ENCODE results near the gene RFFL.

Gene RFFL

DNA sequence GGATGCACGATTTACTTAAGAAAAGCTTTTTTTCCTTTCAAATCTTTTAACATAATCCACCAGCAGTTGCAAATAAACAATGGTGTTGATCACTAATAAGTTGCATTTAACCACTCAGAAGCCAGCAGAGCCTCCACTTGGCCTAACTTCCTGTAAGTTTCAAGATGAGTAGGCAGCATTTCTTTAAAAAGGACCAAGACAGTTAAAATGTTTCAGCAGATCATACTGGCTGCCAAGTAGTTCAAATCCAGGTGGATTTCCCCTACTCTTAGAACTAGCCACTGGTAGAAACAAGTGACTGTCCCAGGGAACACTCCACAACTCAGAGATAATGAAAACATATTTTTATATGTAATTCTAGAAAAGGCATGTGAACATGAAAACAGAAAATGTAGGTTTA, 17.0 kb upstream of the RFFL start:
- DNase-seq (ENCODE audit: low read depth in 2 of 2): no peak

DNA sequence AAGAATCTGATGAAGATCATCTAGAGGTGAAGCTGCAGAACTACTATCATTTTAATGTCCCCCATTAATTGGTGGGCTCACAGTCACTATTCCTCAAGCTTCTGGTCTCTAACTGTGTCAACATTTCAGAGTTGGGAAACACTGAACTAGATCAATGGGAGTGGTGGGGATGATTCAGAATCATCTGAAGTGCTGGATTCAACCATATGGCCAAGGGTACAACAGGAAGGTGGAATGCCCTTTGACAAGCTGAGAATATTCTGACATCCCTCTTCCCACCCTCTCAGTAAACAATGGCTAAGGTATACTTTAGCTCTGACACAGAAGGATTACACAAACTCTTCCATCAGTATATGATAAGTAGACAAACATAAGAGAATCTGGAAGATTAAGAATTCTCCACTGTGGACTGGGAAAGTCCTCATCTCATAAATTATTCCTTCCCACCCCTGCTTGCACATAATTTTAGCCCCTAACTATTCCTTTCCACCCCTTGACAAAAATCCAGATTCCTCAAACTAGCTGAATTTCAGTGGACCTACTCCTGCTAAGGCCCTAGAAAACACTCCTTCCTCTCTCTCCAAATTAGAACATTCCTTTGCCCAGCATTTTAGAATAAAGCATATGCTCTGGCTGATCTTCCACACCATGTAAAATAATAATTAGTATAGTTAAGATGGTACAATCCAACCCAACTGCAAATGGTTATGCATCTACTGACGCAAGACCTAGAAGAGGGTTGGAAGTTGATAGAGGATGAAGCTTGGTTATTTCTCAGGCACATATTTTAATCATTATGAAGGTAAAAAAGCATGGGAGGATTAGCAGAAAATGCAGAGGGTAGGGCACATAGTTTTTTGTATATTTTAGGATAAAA, 16.3 kb upstream of the RFFL start:
- DNase-seq (ENCODE audit: low read depth in 2 of 2): no peak

DNA sequence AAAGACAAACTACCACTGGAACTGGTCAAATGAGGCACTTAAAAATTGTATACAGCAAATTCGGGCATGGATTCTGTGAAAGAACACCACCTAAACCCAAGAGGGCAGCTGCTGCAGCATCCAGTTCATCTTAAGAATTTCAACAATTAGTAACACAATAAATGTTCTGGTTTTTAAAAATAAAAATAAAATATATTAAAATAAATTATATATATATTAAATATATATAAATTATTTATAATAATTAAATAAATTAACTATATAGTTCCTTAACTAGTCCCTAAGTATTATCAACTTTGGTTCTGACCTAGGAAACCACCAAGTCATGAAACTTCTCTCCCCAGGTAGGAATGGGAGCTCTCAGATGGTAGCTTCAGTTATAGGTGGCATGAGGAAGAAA, 13.4 kb upstream of the RFFL start:
- DNase-seq (ENCODE audit: low read depth in 2 of 2): no peak

DNA sequence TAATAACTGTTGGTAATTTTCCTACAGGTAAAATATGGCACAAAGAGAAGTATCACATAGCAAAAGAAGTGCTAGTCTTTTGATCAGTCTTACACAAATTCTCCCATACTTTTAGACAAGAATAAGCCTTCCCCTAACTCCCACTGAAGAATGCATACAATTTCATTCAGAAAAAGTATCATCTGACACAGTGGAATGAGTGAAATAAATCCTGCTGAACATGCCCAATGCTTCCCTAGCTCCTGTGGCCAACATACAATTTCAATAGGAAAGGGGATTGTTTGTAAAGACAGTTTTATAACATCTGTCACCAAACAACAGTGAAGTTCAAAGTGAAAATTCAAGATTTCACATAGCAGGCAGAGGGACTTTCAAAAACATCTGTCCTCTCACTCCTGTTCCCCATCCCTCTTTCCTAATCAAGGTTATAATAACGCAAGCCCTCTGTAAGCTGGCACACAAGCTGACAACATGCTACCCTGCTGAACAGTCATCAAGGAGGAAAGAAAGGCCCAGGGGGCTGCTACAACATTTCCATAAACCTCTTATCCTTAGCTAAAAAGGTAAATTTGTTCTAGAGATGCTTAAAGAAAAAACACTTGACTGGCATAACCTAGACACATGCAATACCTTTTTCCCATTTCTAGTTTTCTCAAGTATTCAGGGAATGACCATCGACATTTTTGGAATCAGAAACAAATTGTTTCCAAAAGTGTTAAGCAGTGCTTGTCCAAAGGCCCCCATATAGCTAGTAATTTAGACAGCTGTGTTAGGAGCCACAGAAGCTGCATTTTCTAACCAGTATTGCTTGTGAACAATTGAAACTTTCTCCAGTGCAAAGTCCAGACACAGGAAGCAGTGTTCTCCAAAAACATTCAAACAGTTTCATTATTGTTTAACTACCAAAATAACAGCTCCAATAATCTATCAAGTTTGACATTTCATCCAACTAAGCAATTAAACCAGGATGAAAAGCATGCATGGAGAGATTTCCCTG, 11.5 kb upstream of the RFFL start:
- DNase-seq (ENCODE audit: low read depth in 2 of 2): no peak

DNA sequence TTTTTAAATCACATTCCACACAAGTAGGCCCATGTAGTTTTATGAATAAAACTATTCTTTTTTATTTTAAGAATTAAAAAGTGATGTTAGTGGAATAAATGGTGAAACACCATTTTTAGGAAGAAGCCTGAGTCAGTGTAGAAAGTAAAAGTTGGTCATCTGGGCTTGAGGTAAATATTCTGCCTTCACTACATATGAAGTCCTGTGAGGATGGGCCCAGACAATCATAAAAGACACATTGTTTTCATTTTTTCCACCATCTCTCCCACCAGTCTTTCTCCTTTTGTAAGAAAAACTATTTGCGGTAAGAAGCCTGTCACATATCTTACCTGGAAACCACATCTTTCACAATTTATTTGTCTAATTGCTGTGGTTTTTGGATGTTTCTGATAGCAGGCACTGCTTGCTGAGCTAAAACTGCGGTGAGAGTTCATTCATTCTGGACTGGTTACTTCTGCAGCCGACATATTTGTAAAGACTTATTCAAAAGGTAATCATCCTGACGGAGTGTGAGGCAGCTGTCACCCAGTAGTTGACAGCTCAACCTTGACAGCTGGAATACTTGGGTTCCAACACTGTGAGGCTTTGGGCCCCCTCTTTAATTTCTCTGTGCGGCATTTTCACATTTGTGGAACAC, 10.6 kb upstream of the RFFL start:
- DNase-seq (ENCODE audit: low read depth in 2 of 2): no peak

DNA sequence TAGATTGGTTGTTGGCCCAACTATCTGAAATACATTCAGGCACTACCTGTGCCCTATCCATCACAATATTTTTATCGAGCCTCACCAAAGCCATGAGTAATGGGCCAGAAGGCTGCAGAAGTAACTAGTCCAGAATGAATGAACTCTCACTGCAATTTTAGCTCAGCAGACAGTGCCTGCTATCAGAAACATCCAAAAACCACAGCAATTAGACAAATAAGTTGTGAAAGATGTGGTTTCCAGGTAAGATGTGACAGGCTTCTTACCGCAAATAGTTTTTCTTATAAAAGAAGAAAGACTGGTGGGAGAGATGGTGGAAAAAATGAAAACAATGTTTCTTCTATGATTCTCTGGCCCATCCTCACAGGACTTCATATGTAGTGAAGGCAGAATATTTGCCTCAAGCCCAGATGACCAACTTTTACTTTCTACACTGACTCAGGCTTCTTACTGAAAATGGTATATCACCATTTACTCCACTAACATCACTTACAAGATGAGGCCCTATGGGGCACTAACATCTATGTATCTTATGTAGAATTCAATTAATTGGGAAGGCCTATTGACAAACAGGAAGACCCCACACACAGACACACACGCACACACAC, 9.8 kb upstream of the RFFL start:
- DNase-seq (ENCODE audit: low read depth in 2 of 2): no peak

DNA sequence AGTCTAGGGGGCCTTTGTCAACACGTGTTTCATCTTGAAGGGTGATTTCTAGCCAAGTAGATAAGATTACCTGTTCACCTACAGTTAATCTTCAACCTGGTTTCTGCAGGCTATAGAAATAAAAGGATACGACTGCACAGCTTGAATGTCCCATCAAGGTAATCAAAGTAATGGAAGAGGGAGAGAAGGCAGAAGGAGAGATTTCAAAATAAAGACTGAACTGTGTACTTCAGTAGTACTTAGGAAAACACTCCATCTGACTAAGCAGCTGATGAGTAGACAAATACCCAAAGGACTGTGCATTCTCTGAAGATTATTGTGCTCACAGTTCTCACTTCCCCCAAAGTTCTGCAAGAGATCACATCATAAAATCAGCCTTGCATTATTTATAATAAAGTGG, 5.8 kb upstream of the RFFL start:
- DNase-seq (ENCODE audit: low read depth in 2 of 2): no peak

DNA sequence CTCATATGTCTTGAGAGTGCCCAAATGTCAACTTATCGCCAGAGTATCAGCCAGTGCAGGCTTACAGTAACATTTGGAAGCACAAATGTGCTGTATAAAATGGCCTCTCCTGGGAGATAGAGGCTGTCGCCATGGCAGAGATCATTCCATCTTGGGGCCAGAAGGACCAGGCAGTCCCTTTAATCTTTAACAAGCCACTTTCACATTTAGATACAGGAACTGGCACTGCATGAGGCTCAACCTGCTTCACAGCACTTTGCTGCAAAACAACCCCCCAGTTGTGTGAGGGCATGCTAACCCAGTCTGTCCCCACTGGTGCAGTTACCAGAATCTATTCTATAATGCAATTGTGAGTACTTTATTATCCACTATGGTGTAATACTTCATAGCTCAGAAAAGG, 4.7 kb upstream of the RFFL start:
- DNase-seq (ENCODE audit: low read depth in 2 of 2): no peak

DNA sequence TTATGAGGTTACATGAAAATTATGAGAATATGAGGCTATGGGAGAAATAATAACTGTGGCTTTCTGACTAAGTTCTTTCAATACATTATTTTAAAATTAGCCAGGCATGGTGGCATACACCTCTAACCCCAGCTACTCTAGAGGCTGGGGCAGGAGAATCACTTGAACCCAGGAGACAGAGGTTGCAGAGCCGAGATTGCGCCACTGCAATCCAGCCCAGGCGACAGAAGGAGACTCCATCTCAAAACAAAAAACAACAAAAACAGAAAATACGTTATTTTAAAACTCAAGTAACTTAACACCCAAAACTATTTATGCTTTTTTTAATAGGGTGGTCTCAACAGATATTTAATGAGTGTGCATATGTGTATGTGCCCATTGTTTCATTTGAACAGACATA, 2.4 kb upstream of the RFFL start:
- no peak for DNase-seq (ENCODE audit: low read depth in 2 of 2)

DNA sequence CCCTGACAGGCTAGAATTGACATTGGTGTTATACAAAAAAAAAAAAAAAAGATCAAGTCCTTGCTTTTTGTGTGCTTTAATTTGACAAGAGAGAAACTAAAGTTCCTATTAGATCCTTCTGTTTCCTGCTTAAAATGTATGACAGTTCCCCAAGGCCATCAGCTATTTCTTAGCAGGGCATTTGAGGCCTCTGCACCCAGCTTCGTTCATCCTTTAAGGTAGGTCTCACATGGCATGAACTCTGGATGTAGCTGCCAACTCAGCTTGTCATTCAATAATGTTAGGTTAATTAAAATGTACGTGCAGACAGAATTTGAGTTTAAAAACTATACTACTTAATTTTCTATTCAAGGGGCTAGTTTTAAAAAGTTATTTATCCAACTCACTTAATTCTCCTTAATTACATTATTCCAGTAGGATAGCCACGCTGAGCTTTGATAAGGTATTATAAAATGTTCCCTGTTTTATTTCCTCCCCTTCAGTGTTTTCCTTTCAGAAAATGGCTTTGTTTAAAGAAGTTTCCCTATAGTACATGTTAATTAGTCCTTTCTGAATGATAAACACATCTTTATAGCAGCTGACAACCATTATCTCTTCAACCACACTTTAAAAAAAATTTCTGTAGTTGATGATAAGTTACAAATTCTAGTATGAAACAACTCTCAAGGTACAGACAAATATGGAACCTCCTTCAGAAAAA, 1.2 kb upstream of the RFFL start:
- DNase-seq (ENCODE audit: low read depth in 2 of 2): no peak

DNA sequence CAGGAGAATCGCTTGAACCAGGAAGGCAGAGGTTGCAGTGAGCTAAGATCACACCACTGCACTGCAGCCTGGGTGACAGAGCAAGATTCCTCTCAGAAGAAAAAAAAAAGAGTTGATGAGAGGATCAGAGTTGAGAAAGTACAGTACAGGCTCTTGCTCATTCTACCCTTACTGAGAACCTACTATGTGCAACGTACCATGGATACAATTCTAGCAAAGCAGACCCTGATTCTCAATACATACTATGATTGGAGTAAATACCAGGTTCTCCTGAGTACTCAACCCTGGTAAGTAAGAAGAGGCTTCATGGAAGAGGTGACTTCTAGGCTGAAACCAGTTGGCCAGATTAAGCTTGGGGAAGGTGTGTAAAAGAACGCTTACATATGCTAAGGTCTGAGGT, 1.2 kb downstream of the RFFL start:
- DNase-seq (ENCODE audit: low read depth in 2 of 2): no peak

DNA sequence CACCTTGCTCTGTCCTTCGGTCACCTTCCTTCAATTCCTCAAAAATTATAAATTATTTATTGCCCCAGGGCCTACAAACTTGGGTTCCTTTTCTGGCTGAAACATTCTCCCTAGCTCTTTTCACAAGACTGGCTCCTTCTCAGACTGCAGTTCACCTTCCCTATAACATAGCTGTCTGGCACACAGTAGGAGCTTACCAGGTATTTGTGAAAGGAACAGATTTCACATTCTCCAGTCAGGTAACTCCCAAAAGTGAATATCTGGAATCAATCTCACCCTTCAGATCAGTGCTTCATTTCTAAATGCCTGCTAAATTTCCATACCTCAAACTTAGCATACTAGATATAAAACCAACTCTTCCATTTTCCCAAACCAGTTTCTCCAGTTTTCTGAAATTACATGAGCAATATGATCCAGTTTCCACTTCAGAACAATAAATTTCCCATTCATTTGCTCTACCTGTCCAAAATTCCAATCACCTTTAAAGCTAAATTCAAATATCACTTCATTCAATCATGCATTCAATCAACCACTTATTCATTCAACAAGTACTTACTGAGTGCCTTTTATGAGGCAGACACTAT, 6.1 kb downstream of the RFFL start:
- DNase-seq (ENCODE audit: low read depth in 2 of 2): no peak

DNA sequence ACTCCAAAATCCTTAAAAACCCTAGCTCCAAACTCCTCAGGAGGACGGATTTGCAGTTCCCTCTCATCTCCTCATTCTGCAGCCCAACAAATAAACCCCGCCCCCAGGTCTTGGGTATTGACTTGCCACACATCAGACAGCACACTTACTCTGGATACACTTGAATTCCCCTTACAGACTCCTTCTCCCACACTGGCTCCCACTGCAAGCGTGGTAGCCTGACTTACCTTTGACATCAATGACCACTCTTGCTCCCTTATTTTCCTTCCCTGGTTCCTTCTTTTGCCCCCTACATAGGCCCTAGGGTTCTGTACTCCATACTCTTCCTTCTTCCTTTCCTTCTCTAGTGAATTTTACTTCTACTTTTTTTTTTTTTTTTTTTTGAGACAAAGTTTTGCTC, 7.5 kb downstream of the RFFL start:
- DNase-seq (ENCODE audit: low read depth in 2 of 2): no peak

DNA sequence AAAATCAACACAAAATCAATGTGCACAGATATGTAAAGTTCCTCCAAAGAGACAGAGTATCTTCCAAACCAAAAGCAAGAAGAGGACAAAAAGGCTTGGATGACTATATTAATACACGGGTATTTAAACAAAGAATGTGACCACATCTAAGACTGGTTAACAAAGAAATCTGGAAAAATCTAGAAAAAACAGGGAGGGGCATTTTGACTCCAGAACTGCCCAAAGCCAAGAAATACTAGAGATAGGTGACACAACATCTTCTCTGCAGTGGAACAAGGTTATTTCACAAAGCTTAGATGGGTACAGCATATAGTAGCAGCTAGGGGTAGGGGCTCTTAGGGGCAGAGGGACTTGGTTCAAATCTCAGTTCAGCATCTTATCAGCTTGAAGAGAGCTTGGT, 10.3 kb downstream of the RFFL start:
- no peak for DNase-seq (ENCODE audit: low read depth in 2 of 2)

DNA sequence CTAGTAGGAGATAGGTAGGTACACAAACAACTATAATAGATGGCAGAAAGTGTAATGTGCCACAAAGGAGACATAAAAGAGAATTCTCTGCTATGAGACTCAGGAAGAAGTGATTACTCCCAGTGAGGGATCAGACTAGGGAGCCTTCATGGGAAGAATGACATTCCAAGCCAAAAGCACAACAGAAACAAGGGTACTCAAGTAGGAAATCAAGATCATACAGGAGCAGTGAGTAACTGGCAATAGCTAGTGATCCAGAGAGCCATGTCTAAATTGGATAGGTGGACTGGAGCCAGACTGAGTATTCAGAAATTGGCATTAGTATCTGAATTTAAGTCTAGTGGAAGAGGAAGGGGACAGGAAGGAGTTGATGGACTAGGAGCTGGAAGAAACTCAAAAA, 10.7 kb downstream of the RFFL start:
- no peak for DNase-seq (ENCODE audit: low read depth in 2 of 2)

DNA sequence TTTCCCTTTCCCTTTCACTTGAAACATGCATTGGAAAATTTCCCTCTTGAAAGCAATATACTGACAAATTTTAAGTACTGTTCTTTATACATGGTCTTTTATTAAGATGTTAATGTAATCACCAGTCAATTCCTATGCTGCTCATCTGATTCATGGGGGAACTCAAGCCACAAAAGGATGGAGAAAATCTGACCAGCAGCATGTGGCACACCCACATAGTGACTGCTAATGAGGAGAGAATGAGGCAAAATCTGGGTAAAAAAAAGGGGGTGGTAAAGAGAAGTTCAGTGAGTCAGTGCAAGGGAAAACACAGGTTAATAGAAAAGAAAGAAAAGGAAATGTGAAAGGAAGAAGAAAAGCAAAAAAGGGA, 11.3 kb downstream of the RFFL start:
- DNase-seq (ENCODE audit: low read depth in 2 of 2): no peak

DNA sequence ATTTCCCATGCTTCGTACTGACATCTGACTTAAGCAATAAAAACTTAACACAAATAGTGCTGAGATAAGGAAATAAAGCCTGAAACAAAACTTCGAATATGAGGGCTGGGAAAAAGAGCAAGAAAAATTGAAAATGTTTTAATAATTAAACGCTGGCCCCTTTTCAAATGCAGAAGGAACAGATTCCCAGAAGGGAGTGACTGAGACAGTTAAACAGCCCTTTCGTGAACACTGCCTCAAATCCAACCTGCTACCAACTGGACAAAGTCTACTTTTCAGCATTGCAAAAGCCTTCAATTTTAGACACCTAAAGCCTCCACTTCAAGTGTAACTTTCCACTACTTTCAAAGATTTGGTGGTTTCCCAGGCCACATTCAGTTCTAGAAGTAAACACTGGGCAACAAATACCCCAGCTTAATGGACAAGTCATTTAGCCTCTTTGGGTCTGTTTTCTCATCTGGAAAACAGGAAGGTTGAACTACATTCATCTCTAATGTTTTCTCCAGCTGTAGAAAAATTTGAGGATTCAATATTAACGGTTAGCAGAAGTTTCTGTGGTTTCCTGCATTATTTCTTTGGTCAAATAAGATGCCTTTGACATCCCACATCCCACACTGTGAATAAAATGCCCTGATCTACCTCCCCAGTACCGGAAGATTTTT, 11.8 kb downstream of the RFFL start:
- no peak for DNase-seq (ENCODE audit: low read depth in 2 of 2)

DNA sequence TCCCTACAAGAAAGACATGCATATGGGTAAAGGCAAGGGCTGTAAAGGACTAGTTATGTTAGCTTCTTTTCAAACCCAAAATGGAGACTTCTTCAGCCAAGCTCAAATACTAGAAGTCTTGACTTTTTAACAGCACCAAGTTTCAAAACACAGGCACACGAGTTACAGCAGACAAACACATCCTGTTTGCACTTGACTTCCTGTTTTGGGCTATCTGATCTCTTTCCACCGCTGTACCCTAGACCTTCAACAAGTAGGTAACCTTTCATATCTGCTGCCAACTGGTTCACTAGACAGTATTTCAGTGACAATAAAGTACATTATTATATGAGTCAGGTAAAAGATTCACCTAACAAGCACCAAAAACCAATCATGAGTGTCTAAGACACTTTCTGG, 12.3 kb downstream of the RFFL start:
- no peak for DNase-seq (ENCODE audit: low read depth in 2 of 2)

DNA sequence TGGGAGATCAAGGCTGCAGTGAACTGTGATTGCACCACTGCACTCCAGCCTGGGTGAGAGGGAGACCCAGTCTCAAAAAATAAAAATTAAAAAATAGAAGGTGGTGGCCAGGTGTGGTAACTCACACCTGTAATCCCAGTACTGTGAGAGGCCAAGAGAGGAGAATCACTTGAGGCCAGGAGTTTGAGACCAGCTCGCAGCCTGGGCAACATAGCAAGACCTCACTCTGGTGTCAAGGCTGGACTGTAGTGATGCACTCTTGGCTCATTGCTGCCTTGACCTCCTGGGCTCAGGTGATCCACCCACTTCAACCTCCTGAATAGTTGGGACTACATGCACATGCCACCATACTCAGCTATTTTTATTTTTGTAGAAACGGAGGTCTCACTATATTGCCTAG, 13.3 kb downstream of the RFFL start:
- DNase-seq (ENCODE audit: low read depth in 2 of 2): no peak

DNA sequence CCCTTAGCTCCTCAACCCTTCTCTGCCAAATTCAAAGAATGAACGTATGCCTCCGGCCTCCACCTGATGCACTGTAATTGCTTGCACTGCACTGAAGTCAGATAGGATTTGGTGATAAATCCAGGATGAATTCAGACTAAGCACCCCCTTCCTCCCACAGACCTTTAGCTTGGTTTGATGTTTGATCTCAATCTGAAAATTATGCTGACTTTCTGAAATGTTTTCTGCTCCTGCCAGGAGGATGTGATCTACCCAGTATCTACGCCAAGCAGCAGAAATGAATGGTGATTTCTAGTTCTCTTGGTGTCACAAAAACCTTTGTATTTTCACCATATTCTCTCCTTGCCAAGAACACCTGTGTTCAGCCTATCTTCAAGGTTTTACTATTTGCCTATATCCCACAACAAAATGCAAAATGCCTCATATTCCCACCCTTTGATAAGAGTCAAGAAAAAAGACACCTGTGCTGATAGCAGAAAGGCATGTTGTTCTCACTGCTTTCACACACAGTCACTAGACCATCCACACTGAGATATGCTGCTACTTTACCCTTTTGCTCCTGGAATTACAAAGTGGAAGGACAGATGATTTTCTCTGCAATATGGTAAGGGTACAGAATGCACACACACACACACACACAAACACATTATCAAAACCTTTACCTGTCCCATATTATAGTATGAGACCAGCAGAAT, 14.7 kb downstream of the RFFL start:
- no peak for DNase-seq (ENCODE audit: low read depth in 2 of 2)

All from activated CD8-positive, alpha-beta memory T cell treated with anti-CD3 and anti-CD28 coated beads for 4 hours (primary cell).